ENCODE data around the gene ELP5.
"Not testable (repeated sequence)": the region's sequence is repeated elsewhere in the genome, so short reads cannot be mapped to it uniquely, and the experiment has no call there.

The ELP5 gene

GRCh38 chr17:7238420-7239090, 13.5 kb upstream of the ELP5 start:
- peak overlapping the region; percentile 98 for H3K4me3 Mint-ChIP-seq
- H3K9me3 Mint-ChIP-seq: no peaks in the 10 kb centered on the region
- peak; percentile 66 for DNase-seq
- peak overlapping the region; percentile 99 for H3K27ac Mint-ChIP-seq
- peaks cover 81% of the 10 kb centered on the region for H3K36me3 Mint-ChIP-seq (ENCODE audit: low read depth)
- H3K27me3 Mint-ChIP-seq: no peaks in the 10 kb centered on the region
- peaks cover 68% of the 10 kb centered on the region for H3K4me1 Mint-ChIP-seq (ENCODE audit: low read depth)

GRCh38 chr17:7239091-7240027, 12.7 kb upstream of the ELP5 start, which contains the start of gene PHF23:
PHF23 (minus strand) TSS chr17:7239457; CDS start chr17:7239279, 178 bp downstream.
- Mint-ChIP-seq H3K4me1 (ENCODE audit: low read depth) (peaks cover 68% of the 10 kb centered on the region), H3K36me3 (ENCODE audit: low read depth) (peaks cover 81% of the 10 kb centered on the region), H3K4me3 (peak within 1 kb of the TSS; percentile 98), H3K27me3 (no peaks in the 10 kb centered on the region), H3K9me3 (no peaks in the 10 kb centered on the region), H3K27ac (peak within 1 kb of the TSS; percentile 99)
- peak; percentile 97 for DNase-seq

- Mint-ChIP-seq H3K27ac (peak overlapping the region; percentile 99), H3K4me3 (peak overlapping the region; percentile 98), H3K4me1 (ENCODE audit: low read depth) (peaks cover 58% of the 10 kb centered on the region), H3K9me3 (no peaks in the 10 kb centered on the region), H3K27me3 (no peaks in the 10 kb centered on the region), H3K36me3 (ENCODE audit: low read depth) (peaks cover 78% of the 10 kb centered on the region)
- no peak for DNase-seq
Observed at GRCh38 chr17:7240375-7240774, 11.6 kb upstream of the ELP5 start.

- Mint-ChIP-seq H3K4me1 (ENCODE audit: low read depth) (peaks cover 49% of the 10 kb centered on the region), H3K4me3 (peak overlapping the region; percentile 98)
- no peak for DNase-seq
Observed at GRCh38 chr17:7241090-7241733, 10.8 kb upstream of the ELP5 start.

GRCh38 chr17:7241783-7242716, 10.0 kb upstream of the ELP5 start, which contains the start of gene GABARAP:
GABARAP (minus strand) TSS chr17:7242449; CDS start chr17:7242330, 119 bp downstream.
- H3K27ac Mint-ChIP-seq: peak within 1 kb of the TSS; percentile 99
- DNase-seq: peak; percentile 97
- peak within 1 kb of the TSS; percentile 98 for H3K4me3 Mint-ChIP-seq
- no peaks in the 10 kb centered on the region for H3K9me3 Mint-ChIP-seq
- no peaks in the 10 kb centered on the region for H3K27me3 Mint-ChIP-seq
- H3K36me3 Mint-ChIP-seq (ENCODE audit: low read depth): peaks cover 78% of the 10 kb centered on the region
- H3K4me1 Mint-ChIP-seq (ENCODE audit: low read depth): peaks cover 47% of the 10 kb centered on the region

More at GRCh38 chr17:7241090-7241733, 10.8 kb upstream of the ELP5 start:
- Mint-ChIP-seq H3K27me3 (no peaks in the 10 kb centered on the region), H3K9me3 (no peaks in the 10 kb centered on the region), H3K27ac (peak overlapping the region; percentile 99), H3K36me3 (ENCODE audit: low read depth) (peaks cover 78% of the 10 kb centered on the region)

- H3K27me3 Mint-ChIP-seq: no peaks in the 10 kb centered on the region
- H3K4me1 Mint-ChIP-seq (ENCODE audit: low read depth): peaks cover 46% of the 10 kb centered on the region
- H3K27ac Mint-ChIP-seq: peak overlapping the region; percentile 99
- no peaks in the 10 kb centered on the region for H3K9me3 Mint-ChIP-seq
- peaks cover 76% of the 10 kb centered on the region for H3K36me3 Mint-ChIP-seq (ENCODE audit: low read depth)
- peak; percentile 92 for DNase-seq
- peak overlapping the region; percentile 98 for H3K4me3 Mint-ChIP-seq
Observed at GRCh38 chr17:7242717-7243452, 9.1 kb upstream of the ELP5 start.

GRCh38 chr17:7243453-7243729, 8.6 kb upstream of the ELP5 start:
- DNase-seq: no peak
- Mint-ChIP-seq H3K4me3 (peak overlapping the region; percentile 98), H3K4me1 (ENCODE audit: low read depth) (peaks cover 46% of the 10 kb centered on the region), H3K9me3 (no peaks in the 10 kb centered on the region), H3K36me3 (ENCODE audit: low read depth) (peaks cover 76% of the 10 kb centered on the region), H3K27ac (peak overlapping the region; percentile 99), H3K27me3 (no peaks in the 10 kb centered on the region)

- peak overlapping the region; percentile 67 for H3K27ac Mint-ChIP-seq
- not testable (repeated sequence) for H3K4me3 Mint-ChIP-seq
- peaks cover 77% of the 10 kb centered on the region for H3K36me3 Mint-ChIP-seq (ENCODE audit: low read depth)
Observed at GRCh38 chr17:7243838-7244237, 8.2 kb upstream of the ELP5 start.

GRCh38 chr17:7246779-7247178, 5.2 kb upstream of the ELP5 start:
- H3K36me3 Mint-ChIP-seq (ENCODE audit: low read depth): peaks cover 73% of the 10 kb centered on the region
- DNase-seq: no peak
- no peak overlapping the region for H3K4me3 Mint-ChIP-seq
- H3K27me3 Mint-ChIP-seq: no peaks in the 10 kb centered on the region
- H3K27ac Mint-ChIP-seq: peak overlapping the region; percentile 72
- no peaks in the 10 kb centered on the region for H3K9me3 Mint-ChIP-seq
- peaks cover 44% of the 10 kb centered on the region for H3K4me1 Mint-ChIP-seq (ENCODE audit: low read depth)

More at GRCh38 chr17:7243838-7244237, 8.2 kb upstream of the ELP5 start:
- not testable (repeated sequence) for H3K27me3 Mint-ChIP-seq, H3K9me3 Mint-ChIP-seq, DNase-seq
- peaks cover 51% of the 10 kb centered on the region for H3K4me1 Mint-ChIP-seq (ENCODE audit: low read depth)

- no peak for DNase-seq
- H3K4me3 Mint-ChIP-seq: peak overlapping the region; percentile 89
- H3K36me3 Mint-ChIP-seq (ENCODE audit: low read depth): peaks cover 74% of the 10 kb centered on the region
- H3K27ac Mint-ChIP-seq: peak overlapping the region; percentile 95
- H3K4me1 Mint-ChIP-seq (ENCODE audit: low read depth): peaks cover 41% of the 10 kb centered on the region
- no peaks in the 10 kb centered on the region for H3K9me3 Mint-ChIP-seq
- H3K27me3 Mint-ChIP-seq: no peaks in the 10 kb centered on the region
Observed at GRCh38 chr17:7248796-7249195, 3.2 kb upstream of the ELP5 start.

GRCh38 chr17:7249214-7249613, 2.8 kb upstream of the ELP5 start:
- Mint-ChIP-seq H3K4me1 (ENCODE audit: low read depth) (peaks cover 45% of the 10 kb centered on the region), H3K27me3 (no peaks in the 10 kb centered on the region), H3K9me3 (no peaks in the 10 kb centered on the region), H3K36me3 (ENCODE audit: low read depth) (peaks cover 74% of the 10 kb centered on the region), H3K27ac (peak overlapping the region; percentile 95), H3K4me3 (peak overlapping the region; percentile 89)
- no peak for DNase-seq

GRCh38 chr17:7249830-7250229, 2.2 kb upstream of the ELP5 start:
- no peak for DNase-seq
- Mint-ChIP-seq H3K36me3 (ENCODE audit: low read depth) (peaks cover 74% of the 10 kb centered on the region), H3K27me3 (no peaks in the 10 kb centered on the region), H3K27ac (peak overlapping the region; percentile 95), H3K4me1 (ENCODE audit: low read depth) (peaks cover 50% of the 10 kb centered on the region), H3K4me3 (peak overlapping the region; percentile 89), H3K9me3 (no peaks in the 10 kb centered on the region)
